ENCODE data around the gene MANSC1.

DNA sequence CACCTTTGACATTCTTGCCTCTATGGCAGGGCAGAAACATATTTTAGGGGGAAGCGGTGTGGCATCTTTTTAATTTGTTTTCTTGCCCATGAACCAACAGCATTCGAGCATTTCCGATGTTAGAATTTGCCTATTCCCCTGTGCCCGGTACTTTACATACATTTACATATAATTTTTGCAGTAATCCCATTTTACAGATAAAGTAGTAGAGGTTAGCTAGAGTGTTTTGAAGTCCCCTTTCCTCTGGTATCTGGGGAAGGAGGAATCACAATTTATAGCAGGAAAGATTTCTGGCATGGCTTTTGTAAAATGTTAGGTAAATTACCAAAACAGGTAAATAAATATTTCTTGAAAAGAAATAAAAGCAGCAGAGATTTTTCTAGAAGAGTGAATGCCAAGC is 8.5 kb upstream of the MANSC1 start:
- TF ChIP-seq, protein P1, sequence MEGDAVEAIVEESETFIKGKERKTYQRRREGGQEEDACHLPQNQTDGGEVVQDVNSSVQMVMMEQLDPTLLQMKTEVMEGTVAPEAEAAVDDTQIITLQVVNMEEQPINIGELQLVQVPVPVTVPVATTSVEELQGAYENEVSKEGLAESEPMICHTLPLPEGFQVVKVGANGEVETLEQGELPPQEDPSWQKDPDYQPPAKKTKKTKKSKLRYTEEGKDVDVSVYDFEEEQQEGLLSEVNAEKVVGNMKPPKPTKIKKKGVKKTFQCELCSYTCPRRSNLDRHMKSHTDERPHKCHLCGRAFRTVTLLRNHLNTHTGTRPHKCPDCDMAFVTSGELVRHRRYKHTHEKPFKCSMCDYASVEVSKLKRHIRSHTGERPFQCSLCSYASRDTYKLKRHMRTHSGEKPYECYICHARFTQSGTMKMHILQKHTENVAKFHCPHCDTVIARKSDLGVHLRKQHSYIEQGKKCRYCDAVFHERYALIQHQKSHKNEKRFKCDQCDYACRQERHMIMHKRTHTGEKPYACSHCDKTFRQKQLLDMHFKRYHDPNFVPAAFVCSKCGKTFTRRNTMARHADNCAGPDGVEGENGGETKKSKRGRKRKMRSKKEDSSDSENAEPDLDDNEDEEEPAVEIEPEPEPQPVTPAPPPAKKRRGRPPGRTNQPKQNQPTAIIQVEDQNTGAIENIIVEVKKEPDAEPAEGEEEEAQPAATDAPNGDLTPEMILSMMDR (IDR thresholded peaks at IDR 0.05; ENCODE audit: insufficient read depth, low read length): no peak
- no peak for TF ChIP-seq POLR2AphosphoS5 (IDR thresholded peaks at IDR 0.05; ENCODE audit: low read depth)
- TF ChIP-seq, protein P2, sequence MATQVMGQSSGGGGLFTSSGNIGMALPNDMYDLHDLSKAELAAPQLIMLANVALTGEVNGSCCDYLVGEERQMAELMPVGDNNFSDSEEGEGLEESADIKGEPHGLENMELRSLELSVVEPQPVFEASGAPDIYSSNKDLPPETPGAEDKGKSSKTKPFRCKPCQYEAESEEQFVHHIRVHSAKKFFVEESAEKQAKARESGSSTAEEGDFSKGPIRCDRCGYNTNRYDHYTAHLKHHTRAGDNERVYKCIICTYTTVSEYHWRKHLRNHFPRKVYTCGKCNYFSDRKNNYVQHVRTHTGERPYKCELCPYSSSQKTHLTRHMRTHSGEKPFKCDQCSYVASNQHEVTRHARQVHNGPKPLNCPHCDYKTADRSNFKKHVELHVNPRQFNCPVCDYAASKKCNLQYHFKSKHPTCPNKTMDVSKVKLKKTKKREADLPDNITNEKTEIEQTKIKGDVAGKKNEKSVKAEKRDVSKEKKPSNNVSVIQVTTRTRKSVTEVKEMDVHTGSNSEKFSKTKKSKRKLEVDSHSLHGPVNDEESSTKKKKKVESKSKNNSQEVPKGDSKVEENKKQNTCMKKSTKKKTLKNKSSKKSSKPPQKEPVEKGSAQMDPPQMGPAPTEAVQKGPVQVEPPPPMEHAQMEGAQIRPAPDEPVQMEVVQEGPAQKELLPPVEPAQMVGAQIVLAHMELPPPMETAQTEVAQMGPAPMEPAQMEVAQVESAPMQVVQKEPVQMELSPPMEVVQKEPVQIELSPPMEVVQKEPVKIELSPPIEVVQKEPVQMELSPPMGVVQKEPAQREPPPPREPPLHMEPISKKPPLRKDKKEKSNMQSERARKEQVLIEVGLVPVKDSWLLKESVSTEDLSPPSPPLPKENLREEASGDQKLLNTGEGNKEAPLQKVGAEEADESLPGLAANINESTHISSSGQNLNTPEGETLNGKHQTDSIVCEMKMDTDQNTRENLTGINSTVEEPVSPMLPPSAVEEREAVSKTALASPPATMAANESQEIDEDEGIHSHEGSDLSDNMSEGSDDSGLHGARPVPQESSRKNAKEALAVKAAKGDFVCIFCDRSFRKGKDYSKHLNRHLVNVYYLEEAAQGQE (IDR thresholded peaks at IDR 0.05; ENCODE audit: insufficient replicate concordance, low read depth): no peak
- TF ChIP-seq SPI1 (IDR thresholded peaks at IDR 0.05; ENCODE audit: borderline replicate concordance, low read depth): no peak
- TF ChIP-seq GABPA (IDR thresholded peaks at IDR 0.05; ENCODE audit: low read depth): no peak
